KMS-11 (cell line): Measurements from ENCODE around the gene CACNA1F.

ENCODE experiments used
- H2AFZ ChIP-seq: fragments of 200-600 bp; sonication (generic); 2 replicates; pipeline ENCODE4 v1.6.1; 2016; ENCODE audit warnings: antibody characterized with exemption, mixed run types, low read depth
- H3K27ac ChIP-seq: fragments of 200-600 bp; sonication (generic); 2 replicates; pipeline ENCODE4 v1.6.1; 2016; ENCODE audit warnings: mild to moderate bottlenecking, mixed run types
- H3K27me3 ChIP-seq: fragments of 200-600 bp; sonication (generic); 2 replicates; pipeline ENCODE4 v1.6.1; 2017; ENCODE audit warnings: mild to moderate bottlenecking, low read depth, mixed run types, moderate library complexity; ENCODE audit not compliant: insufficient read depth
- H3K36me3 ChIP-seq: fragments of 200-600 bp; sonication (generic); 2 replicates; pipeline ENCODE4 v1.6.1; 2017; ENCODE audit warnings: mild to moderate bottlenecking, mixed run types; ENCODE audit not compliant: insufficient read depth
- H3K4me1 ChIP-seq: fragments of 200-600 bp; sonication (generic); 2 replicates; pipeline ENCODE4 v1.6.1; 2016; ENCODE audit warnings: mild to moderate bottlenecking, low read depth, mixed run types; ENCODE audit not compliant: poor library complexity, severe bottlenecking
- H3K4me2 ChIP-seq: fragments of 200-600 bp; sonication (generic); 2 replicates; pipeline ENCODE4 v1.7.0; 2016; ENCODE audit warnings: mild to moderate bottlenecking, mixed run types
- H3K4me3 ChIP-seq: fragments of 200-600 bp; sonication (generic); IDR thresholded peaks from 2 replicates; pipeline ENCODE4 v1.6.1; 2017; ENCODE audit warnings: low read depth, low read length, mixed read lengths; ENCODE audit not compliant: insufficient read depth
- H3K79me2 ChIP-seq: fragments of 200-600 bp; sonication (generic); 2 replicates; pipeline ENCODE4 v1.6.1; 2016; ENCODE audit warnings: low read depth, mixed run types; ENCODE audit not compliant: insufficient read depth
- H3K9ac ChIP-seq: fragments of 200-600 bp; sonication (generic); 2 replicates; pipeline ENCODE4 v1.6.1; 2016; ENCODE audit warnings: mild to moderate bottlenecking, mixed run types
- H4K20me1 ChIP-seq: fragments of 200-600 bp; sonication (generic); 2 replicates; pipeline ENCODE4 v1.6.1; 2016; ENCODE audit warnings: mild to moderate bottlenecking, mixed run types; ENCODE audit not compliant: insufficient read depth
- TF ChIP-seq, protein P1 (sequence below): fragments of 200-600 bp; sonication (generic); conservative IDR thresholded peaks from 2 replicates; pipeline ENCODE4 v1.6.1; 2017; ENCODE audit warnings: low read depth, mild to moderate bottlenecking, antibody characterized with exemption, low read length, moderate library complexity, mixed read lengths

CACNA1F gene

GRCh38 chrX:49233176-49233575 lies at the start of gene CACNA1F:
Gene CACNA1F, minus strand, starts transcription at chrX:49233340. Its CDS starts 31 bp downstream, at chrX:49233309.
- Histone ChIP-seq H4K20me1 (no peaks in the 10 kb centered on the region), H3K27ac (no peak within 1 kb of the TSS), H3K4me3 (no peak within 1 kb of the TSS), H3K4me2 (no peak within 1 kb of the TSS), H3K79me2 (no peaks in the 10 kb centered on the region), H2AFZ (no peak within 1 kb of the TSS), H3K9ac (no peak within 1 kb of the TSS), H3K27me3 (no peaks in the 10 kb centered on the region), H3K36me3 (no peaks in the 10 kb centered on the region), H3K4me1 (peaks cover 8% of the 10 kb centered on the region)
- TF ChIP-seq, protein P1, sequence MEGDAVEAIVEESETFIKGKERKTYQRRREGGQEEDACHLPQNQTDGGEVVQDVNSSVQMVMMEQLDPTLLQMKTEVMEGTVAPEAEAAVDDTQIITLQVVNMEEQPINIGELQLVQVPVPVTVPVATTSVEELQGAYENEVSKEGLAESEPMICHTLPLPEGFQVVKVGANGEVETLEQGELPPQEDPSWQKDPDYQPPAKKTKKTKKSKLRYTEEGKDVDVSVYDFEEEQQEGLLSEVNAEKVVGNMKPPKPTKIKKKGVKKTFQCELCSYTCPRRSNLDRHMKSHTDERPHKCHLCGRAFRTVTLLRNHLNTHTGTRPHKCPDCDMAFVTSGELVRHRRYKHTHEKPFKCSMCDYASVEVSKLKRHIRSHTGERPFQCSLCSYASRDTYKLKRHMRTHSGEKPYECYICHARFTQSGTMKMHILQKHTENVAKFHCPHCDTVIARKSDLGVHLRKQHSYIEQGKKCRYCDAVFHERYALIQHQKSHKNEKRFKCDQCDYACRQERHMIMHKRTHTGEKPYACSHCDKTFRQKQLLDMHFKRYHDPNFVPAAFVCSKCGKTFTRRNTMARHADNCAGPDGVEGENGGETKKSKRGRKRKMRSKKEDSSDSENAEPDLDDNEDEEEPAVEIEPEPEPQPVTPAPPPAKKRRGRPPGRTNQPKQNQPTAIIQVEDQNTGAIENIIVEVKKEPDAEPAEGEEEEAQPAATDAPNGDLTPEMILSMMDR: no peak

GRCh38 chrX:49282647-49283011 lies 49.5 kb upstream of the CACNA1F start:
- no peaks in the 10 kb centered on the region for H4K20me1 ChIP-seq
- H3K4me3 ChIP-seq: no peak overlapping the region
- no peak overlapping the region for H3K9ac ChIP-seq
- H3K36me3 ChIP-seq: no peaks in the 10 kb centered on the region
- no peaks in the 10 kb centered on the region for H3K27me3 ChIP-seq
- no peak overlapping the region for H3K27ac ChIP-seq
- no peaks in the 10 kb centered on the region for H3K79me2 ChIP-seq
- H2AFZ ChIP-seq: no peak overlapping the region
- TF ChIP-seq, protein P1: no peak
- H3K4me1 ChIP-seq: no peaks in the 10 kb centered on the region
- H3K4me2 ChIP-seq: no peak overlapping the region

DNA sequence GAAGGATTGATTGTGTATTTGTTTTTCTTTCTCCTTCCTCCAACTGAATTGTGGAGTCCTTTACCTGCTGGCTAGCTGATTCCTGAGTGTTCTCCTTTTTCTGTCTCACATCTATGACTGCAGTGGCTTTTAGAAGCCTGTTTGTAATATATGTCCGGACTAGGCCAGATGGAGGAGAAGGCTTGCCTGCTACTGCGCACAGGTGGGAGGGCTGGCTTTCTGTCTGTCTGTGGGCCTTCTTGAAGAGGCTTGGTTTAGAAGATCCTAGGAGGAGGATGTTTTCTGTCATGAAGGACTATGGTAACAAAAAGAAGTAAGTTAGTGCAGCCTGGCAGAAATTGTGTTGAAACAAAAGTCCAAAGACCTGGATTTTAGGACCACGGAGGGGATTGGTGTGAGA lies 44.9 kb upstream of the CACNA1F start:
- H4K20me1 ChIP-seq: no peaks in the 10 kb centered on the region
- no peak overlapping the region for H2AFZ ChIP-seq
- no peaks in the 10 kb centered on the region for H3K4me1 ChIP-seq
- no peaks in the 10 kb centered on the region for H3K27me3 ChIP-seq
- H3K27ac ChIP-seq: no peak overlapping the region
- no peak overlapping the region for H3K4me2 ChIP-seq
- no peak overlapping the region for H3K9ac ChIP-seq
- no peak overlapping the region for H3K4me3 ChIP-seq
- H3K36me3 ChIP-seq: no peaks in the 10 kb centered on the region
- TF ChIP-seq, protein P1: no peak
- no peaks in the 10 kb centered on the region for H3K79me2 ChIP-seq

DNA sequence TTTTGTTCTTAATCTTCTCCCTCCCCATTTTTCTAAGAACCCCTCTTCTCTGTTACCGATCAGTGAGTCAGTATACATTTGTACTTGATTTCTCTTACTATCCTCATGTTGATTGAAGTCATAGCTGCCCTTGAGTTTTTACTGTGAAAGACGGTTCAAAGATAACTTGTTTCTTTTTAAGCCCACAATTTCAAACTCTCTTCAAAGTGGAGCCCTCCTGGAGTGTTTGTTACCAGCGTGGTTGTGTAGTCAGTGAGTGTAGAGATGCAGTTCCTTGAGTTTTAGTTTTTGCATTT lies 44.3 kb upstream of the CACNA1F start:
- H3K9ac ChIP-seq: no peak overlapping the region
- H3K4me2 ChIP-seq: no peak overlapping the region
- TF ChIP-seq, protein P1: no peak
- H3K4me1 ChIP-seq: no peaks in the 10 kb centered on the region
- no peaks in the 10 kb centered on the region for H3K27me3 ChIP-seq
- no peaks in the 10 kb centered on the region for H4K20me1 ChIP-seq
- no peaks in the 10 kb centered on the region for H3K36me3 ChIP-seq
- H3K27ac ChIP-seq: no peak overlapping the region
- H3K4me3 ChIP-seq: no peak overlapping the region
- H2AFZ ChIP-seq: no peak overlapping the region
- no peaks in the 10 kb centered on the region for H3K79me2 ChIP-seq
